HG02943 (cell line): Measurements from ENCODE around the gene MATN4.

Experiments
- ATAC-seq: cut with Tn5 transposase; IDR thresholded peaks from one replicate; pipeline ENCODE4 v1.9.1; 2021; ENCODE audit warnings: mild to moderate bottlenecking, low read depth, moderate library complexity; ENCODE audit not compliant: unreplicated experiment

Gene MATN4

DNA sequence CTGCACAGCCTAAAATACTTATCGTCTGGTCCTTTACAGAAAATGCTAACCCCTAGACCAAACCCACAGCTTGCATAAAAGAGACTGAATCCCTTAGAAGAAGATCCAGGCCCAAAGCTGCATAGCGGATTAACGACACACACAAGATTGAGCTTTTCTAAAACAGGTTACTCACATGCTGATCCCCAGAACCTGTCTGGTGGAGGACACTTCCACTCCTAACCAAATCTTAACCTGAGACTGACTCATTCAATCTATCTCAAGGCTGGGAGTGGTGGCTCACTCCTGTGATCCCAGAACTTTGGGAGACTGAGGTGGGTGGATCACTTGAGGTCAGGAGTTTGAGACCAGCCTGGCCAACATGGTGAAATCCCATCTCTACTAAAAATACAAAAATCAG lies 50.9 kb downstream of the MATN4 start:
- no peak for ATAC-seq

- no peak for ATAC-seq
Measured at GRCh38 chr20:45254383-45255262, 53.5 kb downstream of the MATN4 start, which contains the start of gene SLPI. SLPI (minus strand) TSS chr20:45254564; CDS start chr20:45254543, 21 bp downstream.

DNA sequence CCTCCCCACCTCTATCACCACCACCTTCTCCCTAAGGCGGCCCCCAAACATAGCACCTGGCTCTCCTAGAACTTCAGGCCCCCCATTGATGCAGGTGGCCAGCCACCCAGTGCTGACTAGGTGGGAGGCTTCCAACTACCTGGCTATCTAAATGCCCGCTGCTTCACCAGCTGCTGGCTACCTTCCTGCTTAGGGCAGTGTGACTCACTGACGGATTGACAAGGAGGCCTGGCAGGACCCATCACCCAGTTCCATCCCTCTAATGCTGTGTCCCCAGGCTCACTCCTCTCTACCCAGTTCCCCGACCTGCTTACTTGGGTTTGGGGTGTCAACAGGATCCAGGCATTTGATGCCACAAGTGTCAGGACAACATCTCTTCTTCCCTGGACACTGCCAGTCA lies 54.8 kb downstream of the MATN4 start:
- ATAC-seq = no peak

- ATAC-seq = no peak
Measured at GRCh38 chr20:45251884-45252560, 56.1 kb downstream of the MATN4 start.

GRCh38 chr20:45248609-45249008 lies 59.5 kb downstream of the MATN4 start:
- no peak for ATAC-seq

DNA sequence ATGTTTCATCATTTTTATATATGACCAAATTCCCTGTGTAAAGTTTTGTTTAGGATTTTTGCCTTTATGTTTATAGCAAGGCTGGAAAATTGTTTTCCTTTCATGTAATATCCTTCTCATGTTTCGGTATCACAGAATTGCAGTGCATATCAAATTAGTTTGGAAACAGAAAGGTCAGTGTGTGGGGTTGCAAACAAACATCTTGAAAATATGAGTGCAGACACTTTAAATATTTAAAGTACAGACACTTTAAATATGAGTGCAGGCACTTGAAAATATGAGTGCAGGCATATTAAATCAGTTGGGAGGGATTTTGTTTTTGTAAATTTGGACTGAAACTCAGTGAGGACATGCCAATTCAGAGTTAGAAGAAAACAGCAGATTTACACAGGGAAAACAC lies 60.2 kb downstream of the MATN4 start:
- ATAC-seq = no peak

GRCh38 chr20:45246109-45246508 lies 62.0 kb downstream of the MATN4 start:
- ATAC-seq = no peak
